ENCODE measurements around the gene PNCK.
"Not testable (repeated sequence)": the region's sequence is repeated elsewhere in the genome, so short reads cannot be mapped to it uniquely, and the experiment has no call there.

PNCK gene

GRCh38 chrX:153709726-153710674 lies 36.4 kb upstream of the PNCK start:
- H3K4me3 ChIP-seq (replicated peaks in 1 of 2; ENCODE audit: low read depth in 2 of 2, low read length in 2 of 2) = no peak overlapping the region
- DNase-seq (ENCODE audit: low read depth in 2 of 2) = no peak
- no peak for TF ChIP-seq CTCF (IDR thresholded peaks at IDR 0.05; ENCODE audit: low read depth, low read length)

GRCh38 chrX:153708415-153708814 lies 34.8 kb upstream of the PNCK start:
- no peak overlapping the region for H3K4me3 ChIP-seq (replicated peaks in 1 of 2; ENCODE audit: low read depth in 2 of 2, low read length in 2 of 2)
- peak; percentile 83 to 87 for DNase-seq (ENCODE audit: low read depth in 2 of 2)
- TF ChIP-seq CTCF (IDR thresholded peaks at IDR 0.05; ENCODE audit: low read depth, low read length) = peak; percentile 68

- DNase-seq (ENCODE audit: low read depth in 2 of 2) = no peak
- no peak overlapping the region for H3K4me3 ChIP-seq (replicated peaks in 1 of 2; ENCODE audit: low read depth in 2 of 2, low read length in 2 of 2)
- no peak for TF ChIP-seq CTCF (IDR thresholded peaks at IDR 0.05; ENCODE audit: low read depth, low read length)
Measured at GRCh38 chrX:153707406-153707805, 33.8 kb upstream of the PNCK start.

GRCh38 chrX:153706799-153707198 lies 33.2 kb upstream of the PNCK start:
- no peak overlapping the region for H3K4me3 ChIP-seq (replicated peaks in 1 of 2; ENCODE audit: low read depth in 2 of 2, low read length in 2 of 2)
- TF ChIP-seq CTCF (IDR thresholded peaks at IDR 0.05; ENCODE audit: low read depth, low read length) = no peak
- no peak for DNase-seq (ENCODE audit: low read depth in 2 of 2)

- peak in 1 of 2 donors; percentile 34 for DNase-seq (ENCODE audit: low read depth in 2 of 2)
- H3K4me3 ChIP-seq (replicated peaks in 1 of 2; ENCODE audit: low read depth in 2 of 2, low read length in 2 of 2) = not testable (repeated sequence)
Measured at GRCh38 chrX:153705403-153706060, 31.9 kb upstream of the PNCK start.

GRCh38 chrX:153704631-153705402 lies 31.2 kb upstream of the PNCK start:
- not testable (repeated sequence) for DNase-seq (ENCODE audit: low read depth in 2 of 2); H3K4me3 ChIP-seq (replicated peaks in 1 of 2; ENCODE audit: low read depth in 2 of 2, low read length in 2 of 2)

- TF ChIP-seq CTCF (IDR thresholded peaks at IDR 0.05; ENCODE audit: low read depth, low read length) = no peak
- no peak for DNase-seq (ENCODE audit: low read depth in 2 of 2)
- no peak overlapping the region for H3K4me3 ChIP-seq (replicated peaks in 1 of 2; ENCODE audit: low read depth in 2 of 2, low read length in 2 of 2)
Measured at GRCh38 chrX:153704021-153704526, 30.5 kb upstream of the PNCK start.
